ENCODE data around the gene TLE3.

DNA sequence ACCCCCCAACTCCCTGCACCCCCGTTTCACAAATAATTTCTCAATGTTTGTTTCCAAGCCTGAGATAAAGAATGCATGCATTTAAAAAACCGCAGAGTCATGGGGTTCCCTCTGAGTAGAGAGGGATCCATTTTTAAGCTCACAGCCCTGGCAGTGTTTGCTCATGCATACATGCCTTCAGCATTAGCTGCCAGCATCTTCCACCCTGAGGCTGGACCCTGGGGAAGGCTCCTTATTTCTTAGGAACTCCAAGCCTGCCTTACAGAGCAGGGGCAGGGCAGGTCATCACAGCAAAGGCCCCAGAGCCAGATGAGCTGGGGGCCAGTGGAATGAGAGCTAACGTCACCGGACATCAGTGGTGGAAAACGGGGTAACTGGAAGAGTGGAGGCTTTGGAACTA lies 31.3 kb downstream of the TLE3 start:
- TF ChIP-seq CTCF (IDR thresholded peaks at IDR 0.05) (no peak), POLR2A (IDR thresholded peaks at IDR 0.05) (no peak), EP300 (IDR thresholded peaks at IDR 0.05) (no peak), POLR2AphosphoS5 (IDR thresholded peaks at IDR 0.05) (no peak)
